IgD-negative memory B cell (primary cell): ENCODE measurements around the gene OR10Z1. TPM values are rescaled to one million over a fixed set of nuclear protein-coding genes. Genes with fewer than 3 reads are reported as not detected.

ENCODE experiments used
- H3K27ac Mint-ChIP-seq, 3 donors: one replicate each; pipeline ENCODE4 v1.8.0; 2020 to 2022; ENCODE audit warnings: mild to moderate bottlenecking in 3 of 3, mixed read lengths in 3 of 3, moderate library complexity in 1 of 3
- H3K27me3 Mint-ChIP-seq: one replicate; pipeline ENCODE4 v1.8.0; 2021; ENCODE audit warnings: mixed read lengths
- H3K36me3 Mint-ChIP-seq: one replicate; pipeline ENCODE4 v1.8.0; 2020; ENCODE audit warnings: mild to moderate bottlenecking, mixed read lengths
- H3K4me1 Mint-ChIP-seq, 3 donors: one replicate each; pipeline ENCODE4 v1.8.0; 2020 to 2022; ENCODE audit warnings: mixed read lengths in 3 of 3, mild to moderate bottlenecking in 1 of 3
- H3K4me3 Mint-ChIP-seq, 4 donors: one replicate each; pipeline ENCODE4 v1.8.0; 2020 to 2022; ENCODE audit warnings: mild to moderate bottlenecking in 4 of 4, mixed read lengths in 4 of 4, moderate library complexity in 3 of 4
- H3K9me3 Mint-ChIP-seq, 3 donors: one replicate each; pipeline ENCODE4 v1.8.0; 2020 to 2021; ENCODE audit warnings: mixed read lengths in 3 of 3, mild to moderate bottlenecking in 1 of 3
- polyA plus RNA-seq: library from polyadenylated mRNA; unstranded; fragments of 300-500 nt; fragmentation: Illumina TruSeq; gene quantifications from one replicate; pipeline ENCODE4 v1.2.3, GENCODE V29; 2021

OR10Z1 gene
- polyA plus RNA-seq, 1 donor from 2014 or later = not detected

DNA sequence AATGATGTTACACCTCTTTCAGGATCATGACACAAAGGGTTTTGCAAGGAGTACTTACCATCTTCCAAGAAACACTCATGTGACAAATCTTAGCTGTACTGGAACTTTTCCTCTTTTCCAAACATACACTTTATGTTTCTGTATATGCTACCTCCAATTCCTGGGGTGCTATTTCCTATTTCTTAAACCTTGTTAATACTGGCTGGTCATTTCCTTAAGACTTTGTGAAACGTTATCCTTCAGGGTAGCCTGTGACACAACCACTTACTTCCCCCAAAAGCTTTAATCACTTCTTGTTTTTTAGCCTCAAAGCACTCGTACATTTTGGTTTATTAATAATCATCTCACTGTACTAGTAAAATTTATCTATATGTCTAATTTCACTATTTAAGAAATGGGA, 39.4 kb downstream of the OR10Z1 start:
- H3K9me3 Mint-ChIP-seq = no peaks in the 10 kb centered on the region
- H3K4me3 Mint-ChIP-seq = no peak overlapping the region
- H3K36me3 Mint-ChIP-seq = peaks cover 2% of the 10 kb centered on the region
- peaks cover 19 to 24% (median 21%) of the 10 kb centered on the region in 3 donors for H3K4me1 Mint-ChIP-seq
- peak overlapping the region in 1 of 3 donors; percentile 24 for H3K27ac Mint-ChIP-seq
- no peaks in the 10 kb centered on the region for H3K27me3 Mint-ChIP-seq

- Mint-ChIP-seq H3K9me3 (no peaks in the 10 kb centered on the region), H3K4me3 (peak overlapping the region in 2 of 4 donors; percentile 52 to 54), H3K27ac (peak overlapping the region in 1 of 3 donors; percentile 27), H3K36me3 (no peaks in the 10 kb centered on the region), H3K27me3 (no peaks in the 10 kb centered on the region), H3K4me1 (peaks cover 19 to 25% (median 24%) of the 10 kb centered on the region in 3 donors)
Observed at GRCh38 chr1:158646465-158646864, 41.4 kb downstream of the OR10Z1 start.

DNA sequence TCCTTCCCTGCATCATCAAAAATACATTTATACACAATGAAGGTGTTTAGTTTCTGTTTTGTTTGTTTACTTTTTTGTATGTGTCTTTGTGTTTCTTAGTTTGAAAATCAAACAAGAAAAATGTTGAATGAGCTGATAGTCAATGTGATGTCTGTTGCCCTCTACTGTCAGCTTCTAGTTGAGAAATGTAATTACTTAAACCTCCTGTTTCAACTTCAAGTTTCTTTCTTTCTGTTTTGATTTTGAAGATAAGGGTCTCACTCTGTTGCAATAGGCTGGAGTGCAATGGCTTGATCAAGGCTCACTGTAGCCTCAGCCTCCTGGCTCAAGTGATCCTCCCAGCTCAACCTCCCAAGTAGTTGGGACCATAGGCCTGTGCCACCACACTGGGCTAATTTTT, 44.0 kb downstream of the OR10Z1 start:
- Mint-ChIP-seq H3K9me3 (no peaks in the 10 kb centered on the region), H3K27ac (no peak overlapping the region), H3K4me3 (no peak overlapping the region), H3K4me1 (peaks cover 21 to 33% (median 31%) of the 10 kb centered on the region in 3 donors), H3K27me3 (peaks cover 2% of the 10 kb centered on the region), H3K36me3 (no peaks in the 10 kb centered on the region)

DNA sequence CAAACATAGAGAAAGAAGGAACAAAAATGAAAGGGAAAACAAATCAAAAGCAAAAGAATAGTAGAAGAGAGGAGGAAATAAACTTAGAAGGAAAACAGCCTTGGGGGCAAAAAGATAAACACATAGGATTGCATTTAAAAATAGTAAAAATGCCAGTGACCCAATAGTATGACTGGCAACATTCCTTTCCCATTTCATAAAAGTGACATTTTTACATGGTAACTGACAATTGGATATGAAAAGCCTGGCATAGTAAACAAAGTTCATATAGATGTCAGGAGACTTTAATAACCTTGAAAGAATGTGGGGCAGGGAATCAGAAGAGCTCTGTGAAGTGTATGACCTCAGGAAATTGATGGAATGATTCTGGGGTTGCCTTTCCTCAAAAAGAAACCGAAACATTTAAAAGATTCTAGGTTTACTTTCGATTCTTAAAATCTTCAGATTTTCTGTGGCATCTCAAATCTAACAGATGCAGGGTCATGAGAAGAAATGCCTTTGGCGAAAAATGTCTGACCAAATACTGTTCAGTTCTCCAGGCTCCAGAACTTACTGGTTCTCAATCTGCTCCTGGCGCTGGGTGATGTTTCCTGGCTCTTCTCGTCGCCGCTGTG, 47.8 kb downstream of the OR10Z1 start:
- peaks cover 2% of the 10 kb centered on the region for H3K27me3 Mint-ChIP-seq
- H3K4me1 Mint-ChIP-seq = peaks cover 13 to 28% (median 17%) of the 10 kb centered on the region in 3 donors
- no peaks in the 10 kb centered on the region for H3K36me3 Mint-ChIP-seq
- H3K9me3 Mint-ChIP-seq = no peaks in the 10 kb centered on the region
- no peak overlapping the region for H3K27ac Mint-ChIP-seq
- no peak overlapping the region for H3K4me3 Mint-ChIP-seq

GRCh38 chr1:158654086-158654485, 49.0 kb downstream of the OR10Z1 start:
- H3K9me3 Mint-ChIP-seq = peaks cover 0 to 8% (median 0%) of the 10 kb centered on the region in 3 donors
- no peak overlapping the region for H3K4me3 Mint-ChIP-seq
- peaks cover 2% of the 10 kb centered on the region for H3K27me3 Mint-ChIP-seq
- H3K4me1 Mint-ChIP-seq = peaks cover 11 to 24% (median 15%) of the 10 kb centered on the region in 3 donors
- H3K27ac Mint-ChIP-seq = no peak overlapping the region
- no peaks in the 10 kb centered on the region for H3K36me3 Mint-ChIP-seq

GRCh38 chr1:158654571-158654970, 49.5 kb downstream of the OR10Z1 start:
- Mint-ChIP-seq H3K27ac (no peak overlapping the region), H3K27me3 (peaks cover 2% of the 10 kb centered on the region), H3K4me1 (peaks cover 10 to 24% (median 15%) of the 10 kb centered on the region in 3 donors), H3K36me3 (no peaks in the 10 kb centered on the region), H3K4me3 (no peak overlapping the region), H3K9me3 (peaks cover 0 to 8% (median 0%) of the 10 kb centered on the region in 3 donors)

Other genes starting within 250 kb of the OR10Z1 start
- gene OR10T2, start 205.8 kb upstream of the OR10Z1 start, polyA plus RNA-seq = not detected
- not detected for gene OR10K2, start 179.0 kb upstream of the OR10Z1 start, polyA plus RNA-seq
- gene OR10K1, start 143.4 kb upstream of the OR10Z1 start, polyA plus RNA-seq = not detected
- not detected for gene OR10R2, start 133.0 kb upstream of the OR10Z1 start, polyA plus RNA-seq
- not detected for gene OR6Y1, start 50.9 kb upstream of the OR10Z1 start, polyA plus RNA-seq
- gene OR6P1, start 34.7 kb upstream of the OR10Z1 start, polyA plus RNA-seq = not detected
- gene OR10X1, start 25.4 kb upstream of the OR10Z1 start, polyA plus RNA-seq = not detected
- not detected for gene SPTA1, start 81.4 kb downstream of the OR10Z1 start, polyA plus RNA-seq
- gene OR6K2, start 95.4 kb downstream of the OR10Z1 start, polyA plus RNA-seq = not detected
- gene OR6K3, start 115.5 kb downstream of the OR10Z1 start, polyA plus RNA-seq = not detected
- not detected for gene OR6K6, start 149.5 kb downstream of the OR10Z1 start, polyA plus RNA-seq
- not detected for gene OR6N1, start 166.9 kb downstream of the OR10Z1 start, polyA plus RNA-seq
- gene OR6N2, start 175.9 kb downstream of the OR10Z1 start, polyA plus RNA-seq = not detected
- 25.4 TPM for gene MNDA, start 226.1 kb downstream of the OR10Z1 start, polyA plus RNA-seq